ENCODE results near the gene TSHZ2.

The TSHZ2 gene

DNA sequence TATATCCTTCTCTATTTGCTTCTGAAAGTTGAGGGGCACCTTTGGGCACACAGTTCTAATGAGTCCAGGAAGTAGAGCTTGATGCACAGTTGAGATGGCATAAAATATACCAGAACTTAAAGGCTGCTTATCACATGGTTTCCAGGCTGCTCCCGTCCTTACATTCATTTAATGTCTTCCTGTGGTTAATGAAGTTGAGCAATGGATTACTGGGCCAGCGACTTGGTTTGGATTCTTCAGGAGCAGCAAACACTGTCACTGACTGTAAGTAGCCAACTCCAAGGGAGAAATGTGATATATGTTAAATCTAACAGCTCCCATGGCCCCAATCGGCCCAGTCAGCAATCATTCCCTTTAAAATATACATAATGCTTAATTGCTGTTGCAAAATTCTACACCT lies 9.0 kb upstream of the TSHZ2 start:
- Histone ChIP-seq H3K27me3 (ENCODE audit: control insufficient read depth in 1 of 2, insufficient read depth in 1 of 2, low read length in 2 of 2) (no peaks in the 10 kb centered on the region), H3K14ac (ENCODE audit: low read length in 2 of 2) (no peak overlapping the region), H3K36me3 (ENCODE audit: control insufficient read depth in 1 of 2, insufficient read depth in 2 of 2, low read depth in 1 of 2, low read length in 2 of 2) (no peaks in the 10 kb centered on the region), H3K23ac (ENCODE audit: low read length in 2 of 2) (no peak overlapping the region), H2BK120ac (ENCODE audit: low read depth, low read length) (peak overlapping the region; percentile 64), H3K79me1 (replicated peaks; ENCODE audit: low read length, poor library complexity, severe bottlenecking) (no peaks in the 10 kb centered on the region), H3K4me3 (ENCODE audit: insufficient read depth in 1 of 2, low read depth in 1 of 2, low read length in 2 of 2) (no peak overlapping the region), H3K27ac (ENCODE audit: low read length, poor library complexity, severe bottlenecking) (no peak overlapping the region), H2BK5ac (ENCODE audit: low read depth, low read length, poor library complexity, severe bottlenecking) (no peak overlapping the region), H3K18ac (ENCODE audit: low read depth in 1 of 2, low read length in 2 of 2) (peak overlapping the region in 1 of 2 experiments; percentile 19), H2AFZ (ENCODE audit: low read depth, low read length) (no peak overlapping the region), H2BK15ac (ENCODE audit: low read depth, poor library complexity, severe bottlenecking) (no peak overlapping the region), H2BK12ac (ENCODE audit: low read length in 2 of 2) (peak overlapping the region in 1 of 2 experiments; percentile 28), H3K4ac (ENCODE audit: low read depth in 1 of 2, low read length in 2 of 2) (no peak overlapping the region), H4K8ac (ENCODE audit: low read length) (no peak overlapping the region), H3K4me1 (ENCODE audit: control insufficient read depth, insufficient read depth, low read depth, low read length) (no peaks in the 10 kb centered on the region), H2AK5ac (ENCODE audit: low read length, severe bottlenecking) (no peak overlapping the region), H3K9ac (ENCODE audit: low read length) (no peak overlapping the region), H4K91ac (ENCODE audit: low read length) (no peak overlapping the region), H3K4me2 (ENCODE audit: low read length, poor library complexity, severe bottlenecking) (no peak overlapping the region), H3K9me3 (ENCODE audit: control insufficient read depth, low read length) (no peaks in the 10 kb centered on the region)
- DNase-seq = peak; percentile 74
- WGBS = 48% methylated on average over 3 of the region's 3 CpGs

DNA sequence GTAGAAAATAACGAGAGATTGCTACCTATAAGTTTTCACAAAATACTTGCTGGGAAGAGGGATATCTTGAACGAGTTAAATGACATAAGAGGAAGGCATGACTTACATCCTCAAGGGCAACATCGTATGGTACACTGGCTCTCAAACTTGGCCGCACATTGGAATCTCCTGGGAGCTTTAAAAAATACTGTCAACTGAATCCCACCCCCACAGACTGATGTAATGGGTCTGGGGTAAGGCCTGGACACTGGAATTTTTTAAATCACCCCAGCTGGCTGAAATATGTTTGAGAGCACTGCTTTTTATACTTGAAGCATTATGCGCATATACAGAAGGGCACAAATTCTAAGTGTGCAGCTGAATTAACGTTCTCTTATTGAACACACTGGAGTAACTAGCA lies 8.0 kb upstream of the TSHZ2 start:
- H2BK12ac ChIP-seq (ENCODE audit: low read length in 2 of 2) = peak overlapping the region; percentile 20 to 80
- no peaks in the 10 kb centered on the region for H3K36me3 ChIP-seq (ENCODE audit: control insufficient read depth in 1 of 2, insufficient read depth in 2 of 2, low read depth in 1 of 2, low read length in 2 of 2)
- H3K4me2 ChIP-seq (ENCODE audit: low read length, poor library complexity, severe bottlenecking) = no peak overlapping the region
- H3K9ac ChIP-seq (ENCODE audit: low read length) = no peak overlapping the region
- H2BK5ac ChIP-seq (ENCODE audit: low read depth, low read length, poor library complexity, severe bottlenecking) = no peak overlapping the region
- H2BK120ac ChIP-seq (ENCODE audit: low read depth, low read length) = peak overlapping the region; percentile 73
- no peaks in the 10 kb centered on the region for H3K9me3 ChIP-seq (ENCODE audit: control insufficient read depth, low read length)
- H3K27ac ChIP-seq (ENCODE audit: low read length, poor library complexity, severe bottlenecking) = no peak overlapping the region
- no peak overlapping the region for H3K4ac ChIP-seq (ENCODE audit: low read depth in 1 of 2, low read length in 2 of 2)
- H3K14ac ChIP-seq (ENCODE audit: low read length in 2 of 2) = no peak overlapping the region
- H3K27me3 ChIP-seq (ENCODE audit: control insufficient read depth in 1 of 2, insufficient read depth in 1 of 2, low read length in 2 of 2) = no peaks in the 10 kb centered on the region
- no peaks in the 10 kb centered on the region for H3K79me1 ChIP-seq (replicated peaks; ENCODE audit: low read length, poor library complexity, severe bottlenecking)
- no peak overlapping the region for H3K4me3 ChIP-seq (ENCODE audit: insufficient read depth in 1 of 2, low read depth in 1 of 2, low read length in 2 of 2)
- H3K23ac ChIP-seq (ENCODE audit: low read length in 2 of 2) = no peak overlapping the region
- no peak overlapping the region for H4K91ac ChIP-seq (ENCODE audit: low read length)
- no peaks in the 10 kb centered on the region for H3K4me1 ChIP-seq (ENCODE audit: control insufficient read depth, insufficient read depth, low read depth, low read length)
- H2BK15ac ChIP-seq (ENCODE audit: low read depth, poor library complexity, severe bottlenecking) = no peak overlapping the region
- no peak for DNase-seq
- H2AK5ac ChIP-seq (ENCODE audit: low read length, severe bottlenecking) = no peak overlapping the region
- H2AFZ ChIP-seq (ENCODE audit: low read depth, low read length) = no peak overlapping the region
- WGBS = 43% methylated on average over 4 of the region's 6 CpGs
- H3K18ac ChIP-seq (ENCODE audit: low read depth in 1 of 2, low read length in 2 of 2) = no peak overlapping the region
- H4K8ac ChIP-seq (ENCODE audit: low read length) = no peak overlapping the region

DNA sequence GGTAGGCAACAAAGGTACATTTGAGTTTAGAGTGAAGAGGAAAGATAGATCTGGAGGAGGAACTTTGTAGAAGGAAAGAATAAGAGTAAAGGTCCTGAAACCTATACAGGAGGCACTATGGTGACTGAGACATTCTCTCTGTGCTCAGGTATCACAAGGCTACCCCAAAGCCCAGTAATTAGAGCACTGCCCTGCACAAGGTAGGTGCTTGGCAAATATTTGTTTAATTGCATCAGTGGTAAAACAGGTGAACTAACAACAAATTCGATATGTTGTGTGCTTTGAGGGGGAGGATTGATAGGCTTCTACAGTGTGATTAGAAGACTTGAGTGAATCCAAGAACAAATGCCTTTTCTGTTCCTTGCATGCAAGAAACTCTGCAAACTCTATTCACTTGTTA lies 6.8 kb upstream of the TSHZ2 start:
- Histone ChIP-seq H3K4me2 (ENCODE audit: low read length, poor library complexity, severe bottlenecking) (no peak overlapping the region), H3K27ac (ENCODE audit: low read length, poor library complexity, severe bottlenecking) (no peak overlapping the region), H3K27me3 (ENCODE audit: control insufficient read depth in 1 of 2, insufficient read depth in 1 of 2, low read length in 2 of 2) (no peaks in the 10 kb centered on the region), H2BK120ac (ENCODE audit: low read depth, low read length) (no peak overlapping the region), H3K9me3 (ENCODE audit: control insufficient read depth, low read length) (no peaks in the 10 kb centered on the region), H2BK12ac (ENCODE audit: low read length in 2 of 2) (no peak overlapping the region), H3K14ac (ENCODE audit: low read length in 2 of 2) (no peak overlapping the region), H4K8ac (ENCODE audit: low read length) (no peak overlapping the region), H2AFZ (ENCODE audit: low read depth, low read length) (no peak overlapping the region), H3K4me3 (ENCODE audit: insufficient read depth in 1 of 2, low read depth in 1 of 2, low read length in 2 of 2) (no peak overlapping the region), H3K36me3 (ENCODE audit: control insufficient read depth in 1 of 2, insufficient read depth in 2 of 2, low read depth in 1 of 2, low read length in 2 of 2) (no peaks in the 10 kb centered on the region), H3K23ac (ENCODE audit: low read length in 2 of 2) (no peak overlapping the region), H3K9ac (ENCODE audit: low read length) (no peak overlapping the region), H2AK5ac (ENCODE audit: low read length, severe bottlenecking) (no peak overlapping the region), H3K4me1 (ENCODE audit: control insufficient read depth, insufficient read depth, low read depth, low read length) (no peaks in the 10 kb centered on the region), H3K4ac (ENCODE audit: low read depth in 1 of 2, low read length in 2 of 2) (no peak overlapping the region), H2BK15ac (ENCODE audit: low read depth, poor library complexity, severe bottlenecking) (no peak overlapping the region), H4K91ac (ENCODE audit: low read length) (no peak overlapping the region), H2BK5ac (ENCODE audit: low read depth, low read length, poor library complexity, severe bottlenecking) (no peak overlapping the region), H3K18ac (ENCODE audit: low read depth in 1 of 2, low read length in 2 of 2) (no peak overlapping the region), H3K79me1 (replicated peaks; ENCODE audit: low read length, poor library complexity, severe bottlenecking) (no peaks in the 10 kb centered on the region)
- 100% methylated on average over 1 of the region's 1 CpG for WGBS
- no peak for DNase-seq

DNA sequence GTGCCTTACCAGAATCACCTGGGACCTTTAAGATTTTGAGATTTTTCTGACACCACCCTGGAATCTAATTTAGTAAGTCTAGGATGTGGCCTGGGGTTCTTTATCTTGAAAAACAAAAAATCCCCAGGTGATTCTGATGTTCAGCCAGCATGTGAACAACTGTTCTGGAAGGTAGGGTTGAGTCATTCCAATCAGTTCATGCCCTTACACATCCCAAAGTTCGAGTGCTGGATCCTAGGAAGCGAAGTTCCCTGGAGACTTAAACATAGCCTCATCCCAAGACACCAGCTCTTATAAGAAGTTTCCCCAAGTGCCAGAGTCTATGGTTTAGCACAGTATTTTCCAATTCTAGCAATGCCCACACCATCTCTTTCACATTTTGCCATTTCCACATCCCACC lies 6.3 kb upstream of the TSHZ2 start:
- Histone ChIP-seq H2AFZ (ENCODE audit: low read depth, low read length) (no peak overlapping the region), H3K9ac (ENCODE audit: low read length) (no peak overlapping the region), H3K4me2 (ENCODE audit: low read length, poor library complexity, severe bottlenecking) (no peak overlapping the region), H3K27me3 (ENCODE audit: control insufficient read depth in 1 of 2, insufficient read depth in 1 of 2, low read length in 2 of 2) (no peaks in the 10 kb centered on the region), H3K36me3 (ENCODE audit: control insufficient read depth in 1 of 2, insufficient read depth in 2 of 2, low read depth in 1 of 2, low read length in 2 of 2) (no peaks in the 10 kb centered on the region), H2BK120ac (ENCODE audit: low read depth, low read length) (no peak overlapping the region), H2BK12ac (ENCODE audit: low read length in 2 of 2) (no peak overlapping the region), H3K9me3 (ENCODE audit: control insufficient read depth, low read length) (no peaks in the 10 kb centered on the region), H2BK5ac (ENCODE audit: low read depth, low read length, poor library complexity, severe bottlenecking) (no peak overlapping the region), H3K27ac (ENCODE audit: low read length, poor library complexity, severe bottlenecking) (no peak overlapping the region), H2BK15ac (ENCODE audit: low read depth, poor library complexity, severe bottlenecking) (no peak overlapping the region), H4K91ac (ENCODE audit: low read length) (no peak overlapping the region), H3K4me1 (ENCODE audit: control insufficient read depth, insufficient read depth, low read depth, low read length) (no peaks in the 10 kb centered on the region), H3K18ac (ENCODE audit: low read depth in 1 of 2, low read length in 2 of 2) (no peak overlapping the region), H3K4me3 (ENCODE audit: insufficient read depth in 1 of 2, low read depth in 1 of 2, low read length in 2 of 2) (no peak overlapping the region), H3K14ac (ENCODE audit: low read length in 2 of 2) (no peak overlapping the region), H2AK5ac (ENCODE audit: low read length, severe bottlenecking) (no peak overlapping the region), H3K23ac (ENCODE audit: low read length in 2 of 2) (no peak overlapping the region), H4K8ac (ENCODE audit: low read length) (no peak overlapping the region), H3K79me1 (replicated peaks; ENCODE audit: low read length, poor library complexity, severe bottlenecking) (no peaks in the 10 kb centered on the region), H3K4ac (ENCODE audit: low read depth in 1 of 2, low read length in 2 of 2) (no peak overlapping the region)
- 94% methylated on average over 2 of the region's 2 CpGs for WGBS
- DNase-seq = no peak

Measured in mesenchymal stem cell (in vitro differentiated cells and primary cell).